ENCODE data around the gene CACNG8. TPM values are rescaled to one million over a fixed set of nuclear protein-coding genes. Genes with fewer than 3 reads are reported as not detected.

CACNG8 gene
- total RNA-seq, 2 experiments from 2014 or later: 0.05 TPM; not detected in 1

DNA sequence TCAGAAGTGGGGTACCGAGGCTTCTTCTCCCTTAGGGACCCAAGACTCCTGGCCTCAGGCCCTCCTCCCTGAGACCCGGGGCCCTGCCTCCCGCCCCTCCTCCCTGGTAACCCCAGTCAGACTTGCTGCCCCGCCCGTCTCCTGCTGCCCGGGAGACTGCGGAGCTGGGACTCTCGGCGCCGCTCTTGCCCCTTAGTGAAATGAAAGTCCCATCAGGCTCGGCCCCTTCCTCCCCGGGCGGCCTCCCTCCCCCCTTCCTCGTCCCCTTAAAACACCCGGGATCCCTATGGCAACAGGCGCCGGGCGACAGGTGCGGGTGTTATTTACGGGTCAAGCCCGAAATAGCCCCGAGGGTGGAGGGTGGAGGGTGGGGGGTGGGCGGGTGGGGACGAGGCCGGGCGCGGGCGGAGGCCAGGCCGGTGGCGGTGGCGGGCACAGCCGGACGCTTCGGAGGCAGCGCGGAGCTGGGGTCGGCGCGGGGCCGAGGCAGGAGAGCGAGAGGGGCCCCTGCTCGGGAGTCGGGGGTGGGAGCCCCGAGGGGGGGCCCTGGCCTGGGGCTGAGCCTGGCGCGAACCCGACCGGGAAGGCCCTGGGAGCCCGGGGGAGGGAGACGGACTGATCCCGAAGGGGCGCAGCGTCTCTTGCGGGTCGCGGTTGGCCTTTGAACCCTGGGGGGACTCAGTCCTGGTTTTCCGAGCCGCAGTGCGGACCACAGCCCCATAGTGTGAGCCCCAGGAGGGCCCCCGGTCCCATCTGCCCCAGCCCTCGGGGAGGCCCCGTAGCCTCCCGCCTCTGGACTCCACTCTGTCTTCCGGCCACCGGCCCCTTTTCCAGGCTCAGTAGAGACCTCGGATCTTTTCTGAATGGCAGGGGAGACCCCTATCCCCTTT lies 28.7 kb downstream of the CACNG8 start, which contains the start of gene CACNG6:
TSS of gene CACNG6 (plus strand) at position 414 of the 890 bp plus-strand sequence. CDS start 1,241 bp downstream, outside the sequence.
- Mint-ChIP-seq H3K36me3 (ENCODE audit: low read depth) (no peaks in the 10 kb centered on the region), H3K4me1 (no peaks in the 10 kb centered on the region), H3K9me3 (no peaks in the 10 kb centered on the region), H3K27ac (no peak within 1 kb of the TSS), H3K27me3 (peaks cover 43% of the 10 kb centered on the region), H3K4me3 (no peak within 1 kb of the TSS)
- DNase-seq: no peak
- ChIA-PET CTCF (no interaction called here), POLR2A (no interaction called here)

- H3K36me3 Mint-ChIP-seq (ENCODE audit: low read depth): no peaks in the 10 kb centered on the region
- no peaks in the 10 kb centered on the region for H3K4me1 Mint-ChIP-seq
- no peaks in the 10 kb centered on the region for H3K9me3 Mint-ChIP-seq
- H3K4me3 Mint-ChIP-seq: no peak overlapping the region
- POLR2A ChIA-PET: no interaction called here
- CTCF ChIA-PET: no interaction called here
- peaks cover 43% of the 10 kb centered on the region for H3K27me3 Mint-ChIP-seq
- H3K27ac Mint-ChIP-seq: no peak overlapping the region
- DNase-seq: no peak
These were observed 29.5 kb downstream of the CACNG8 start for GRCh38 chr19:53992211-53992610.

DNA sequence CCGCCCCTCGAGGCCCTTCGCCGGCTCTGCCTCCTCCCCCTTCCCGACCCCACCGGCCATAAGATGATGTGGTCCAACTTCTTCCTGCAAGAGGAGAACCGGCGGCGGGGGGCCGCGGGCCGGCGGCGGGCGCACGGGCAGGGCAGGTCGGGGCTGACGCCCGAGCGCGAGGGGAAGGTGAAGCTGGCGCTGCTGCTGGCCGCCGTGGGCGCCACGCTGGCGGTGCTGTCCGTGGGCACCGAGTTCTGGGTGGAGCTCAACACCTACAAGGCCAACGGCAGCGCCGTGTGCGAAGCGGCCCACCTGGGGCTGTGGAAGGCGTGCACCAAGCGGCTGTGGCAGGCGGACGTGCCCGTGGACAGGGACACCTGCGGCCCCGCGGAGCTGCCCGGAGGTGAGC lies 30.1 kb downstream of the CACNG8 start:
- no peaks in the 10 kb centered on the region for H3K9me3 Mint-ChIP-seq
- no peak overlapping the region for H3K27ac Mint-ChIP-seq
- no peak for DNase-seq
- CTCF ChIA-PET: no interaction called here
- no peak overlapping the region for H3K4me3 Mint-ChIP-seq
- peaks cover 43% of the 10 kb centered on the region for H3K27me3 Mint-ChIP-seq
- H3K4me1 Mint-ChIP-seq: no peaks in the 10 kb centered on the region
- no peaks in the 10 kb centered on the region for H3K36me3 Mint-ChIP-seq (ENCODE audit: low read depth)
- POLR2A ChIA-PET: no interaction called here

DNA sequence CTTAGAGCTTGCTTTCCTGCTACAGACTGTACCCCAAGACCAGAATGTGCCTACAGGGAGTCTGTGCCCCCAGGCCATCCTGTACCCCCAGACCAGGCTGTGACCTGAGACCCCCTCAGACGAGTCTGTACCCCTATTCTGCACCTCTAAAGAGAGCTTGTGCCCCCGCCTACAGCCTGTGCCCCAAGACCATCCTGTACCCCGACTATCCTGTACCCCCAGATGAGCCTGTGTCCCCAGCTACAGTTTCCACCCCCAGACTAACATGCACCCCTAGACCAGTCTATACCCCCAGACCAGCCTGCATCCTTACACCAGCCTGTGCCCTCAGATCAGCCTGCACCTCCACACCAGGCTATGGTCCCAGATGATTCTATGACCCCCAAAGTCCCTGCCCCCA lies 30.7 kb downstream of the CACNG8 start:
- Mint-ChIP-seq H3K36me3 (ENCODE audit: low read depth) (no peaks in the 10 kb centered on the region), H3K4me1 (no peaks in the 10 kb centered on the region), H3K27ac (no peak overlapping the region), H3K9me3 (no peaks in the 10 kb centered on the region), H3K4me3 (no peak overlapping the region), H3K27me3 (peaks cover 43% of the 10 kb centered on the region)
- POLR2A ChIA-PET: no interaction called here
- CTCF ChIA-PET: no interaction called here
- DNase-seq: no peak

GRCh38 chr19:53994811-53995210 lies 32.1 kb downstream of the CACNG8 start:
- no peak for DNase-seq
- Mint-ChIP-seq H3K9me3 (no peaks in the 10 kb centered on the region), H3K27ac (no peak overlapping the region), H3K4me1 (no peaks in the 10 kb centered on the region), H3K36me3 (ENCODE audit: low read depth) (no peaks in the 10 kb centered on the region), H3K4me3 (no peak overlapping the region), H3K27me3 (peaks cover 35% of the 10 kb centered on the region)
- POLR2A ChIA-PET: no interaction called here
- CTCF ChIA-PET: no interaction called here

DNA sequence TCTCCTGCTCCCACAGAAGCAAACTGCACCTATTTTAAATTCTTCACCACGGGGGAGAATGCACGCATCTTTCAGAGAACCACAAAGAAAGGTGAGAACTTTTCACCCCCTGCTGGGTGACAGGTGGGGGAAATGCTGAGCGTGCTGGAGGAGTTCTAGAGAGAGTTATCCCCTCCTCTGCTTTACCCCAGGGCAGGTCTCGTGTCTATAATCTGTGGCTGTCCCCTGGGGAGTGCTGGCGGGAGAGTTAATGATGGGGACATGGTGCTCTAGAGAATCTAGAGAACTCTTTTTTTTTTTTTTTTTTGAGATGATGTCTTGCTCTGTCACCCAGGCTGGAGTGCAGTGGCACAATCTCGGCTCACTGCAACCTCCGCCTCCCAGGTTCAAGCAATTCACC lies 35.5 kb downstream of the CACNG8 start:
- no peak overlapping the region for H3K27ac Mint-ChIP-seq
- no peaks in the 10 kb centered on the region for H3K36me3 Mint-ChIP-seq (ENCODE audit: low read depth)
- no peaks in the 10 kb centered on the region for H3K9me3 Mint-ChIP-seq
- H3K27me3 Mint-ChIP-seq: peaks cover 30% of the 10 kb centered on the region
- no peaks in the 10 kb centered on the region for H3K4me1 Mint-ChIP-seq
- ChIA-PET CTCF (interaction anchor here (0.7 kb wide), 1 partner anchor 1138 kb away, joined by 6 read pairs; no protein-coding TSS in a partner anchor), POLR2A (no interaction called here)
- H3K4me3 Mint-ChIP-seq: no peak overlapping the region
- no peak for DNase-seq

GRCh38 chr19:53999694-54000093 lies 37.0 kb downstream of the CACNG8 start:
- Mint-ChIP-seq H3K36me3 (ENCODE audit: low read depth) (no peaks in the 10 kb centered on the region), H3K4me3 (no peak overlapping the region), H3K27ac (no peak overlapping the region), H3K4me1 (no peaks in the 10 kb centered on the region), H3K9me3 (no peaks in the 10 kb centered on the region), H3K27me3 (peaks cover 16% of the 10 kb centered on the region)
- POLR2A ChIA-PET: no interaction called here
- DNase-seq: no peak
- CTCF ChIA-PET: no interaction called here

DNA sequence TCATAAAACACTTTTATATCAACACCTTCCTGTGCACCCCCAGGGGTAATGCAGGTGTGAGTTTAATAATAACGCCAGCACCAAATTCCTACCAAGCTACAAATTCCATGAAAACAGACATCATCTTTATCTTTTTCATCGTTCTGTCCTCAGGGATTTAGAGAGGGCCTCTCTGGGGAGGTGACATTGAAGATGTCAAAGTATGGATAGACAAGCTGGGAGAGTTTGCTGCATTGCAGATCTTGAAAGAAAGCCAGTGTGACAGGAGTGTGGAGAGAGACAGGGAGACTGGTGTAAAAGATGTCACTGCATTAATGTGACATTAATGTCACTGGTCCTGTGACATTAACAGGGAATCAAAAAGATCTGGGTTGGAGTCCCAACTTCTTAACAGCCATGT lies 38.8 kb downstream of the CACNG8 start:
- no peak for DNase-seq
- Mint-ChIP-seq H3K27me3 (peaks cover 4% of the 10 kb centered on the region), H3K36me3 (ENCODE audit: low read depth) (no peaks in the 10 kb centered on the region), H3K4me3 (no peak overlapping the region), H3K9me3 (no peaks in the 10 kb centered on the region), H3K4me1 (no peaks in the 10 kb centered on the region), H3K27ac (no peak overlapping the region)
- POLR2A ChIA-PET: no interaction called here
- CTCF ChIA-PET: no interaction called here

DNA sequence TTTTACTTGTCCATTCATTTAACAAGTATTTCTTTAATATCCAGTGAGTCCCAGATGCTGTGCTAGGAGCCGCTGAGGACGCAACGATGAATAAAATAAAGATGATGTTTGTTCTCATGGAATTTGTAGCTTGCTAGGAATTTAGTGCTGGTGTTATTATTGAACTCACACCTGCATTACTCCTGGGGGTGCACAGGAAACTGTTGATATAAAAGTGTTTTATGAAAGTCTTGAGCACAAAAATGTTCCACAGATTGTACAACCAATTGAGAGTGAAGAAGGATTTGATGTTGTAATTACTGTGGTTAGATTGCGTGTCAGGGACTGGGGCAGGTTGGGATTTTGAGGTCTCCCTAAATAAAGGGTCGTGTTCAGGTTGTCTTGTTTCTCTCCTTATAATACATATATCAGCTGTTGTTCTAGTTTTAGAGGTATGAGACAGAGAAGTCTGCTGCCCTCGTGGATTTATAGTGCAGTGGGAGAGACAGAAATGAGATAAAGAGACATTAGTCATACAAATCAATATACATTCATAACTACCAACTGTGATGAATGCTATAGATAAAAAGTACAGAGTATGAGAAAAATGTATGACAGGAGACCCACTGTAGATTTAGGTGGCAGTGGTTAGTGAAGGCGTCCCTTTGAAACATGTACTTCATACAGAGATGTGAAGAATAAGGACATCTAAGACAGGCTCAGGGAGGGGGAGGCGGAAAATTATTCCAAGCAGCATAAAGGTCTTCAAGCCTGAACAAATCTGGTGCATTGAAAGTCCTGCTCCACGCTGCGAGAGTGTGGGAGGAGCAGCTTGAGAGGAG lies 40.0 kb downstream of the CACNG8 start:
- H3K27me3 Mint-ChIP-seq: peaks cover 4% of the 10 kb centered on the region
- H3K9me3 Mint-ChIP-seq: no peaks in the 10 kb centered on the region
- H3K36me3 Mint-ChIP-seq (ENCODE audit: low read depth): no peaks in the 10 kb centered on the region
- DNase-seq: no peak
- H3K4me3 Mint-ChIP-seq: no peak overlapping the region
- POLR2A ChIA-PET: no interaction called here
- no peak overlapping the region for H3K27ac Mint-ChIP-seq
- H3K4me1 Mint-ChIP-seq: no peaks in the 10 kb centered on the region
- CTCF ChIA-PET: no interaction called here

GRCh38 chr19:54009440-54009839 lies 46.7 kb downstream of the CACNG8 start:
- H3K36me3 Mint-ChIP-seq (ENCODE audit: low read depth): no peaks in the 10 kb centered on the region
- POLR2A ChIA-PET: no interaction called here
- CTCF ChIA-PET: interaction anchor here (1.0 kb wide), 1 partner anchor 14 kb away, joined by 5 read pairs; no protein-coding TSS in a partner anchor
- DNase-seq: no peak
- H3K27ac Mint-ChIP-seq: no peak overlapping the region
- H3K27me3 Mint-ChIP-seq: peaks cover 4% of the 10 kb centered on the region
- no peaks in the 10 kb centered on the region for H3K9me3 Mint-ChIP-seq
- H3K4me1 Mint-ChIP-seq: peaks cover 6% of the 10 kb centered on the region
- no peak overlapping the region for H3K4me3 Mint-ChIP-seq

- Mint-ChIP-seq H3K4me3 (no peak overlapping the region), H3K9me3 (no peaks in the 10 kb centered on the region), H3K36me3 (ENCODE audit: low read depth) (no peaks in the 10 kb centered on the region), H3K27me3 (peaks cover 7% of the 10 kb centered on the region), H3K27ac (no peak overlapping the region), H3K4me1 (peaks cover 6% of the 10 kb centered on the region)
- CTCF ChIA-PET: no interaction called here
- POLR2A ChIA-PET: no interaction called here
- no peak for DNase-seq
These were observed 47.7 kb downstream of the CACNG8 start for GRCh38 chr19:54010474-54010873.

- H3K9me3 Mint-ChIP-seq: no peaks in the 10 kb centered on the region
- POLR2A ChIA-PET: no interaction called here
- no peaks in the 10 kb centered on the region for H3K36me3 Mint-ChIP-seq (ENCODE audit: low read depth)
- H3K4me3 Mint-ChIP-seq: no peak overlapping the region
- CTCF ChIA-PET: no interaction called here
- H3K27me3 Mint-ChIP-seq: peaks cover 12% of the 10 kb centered on the region
- H3K27ac Mint-ChIP-seq: no peak overlapping the region
- no peak for DNase-seq
- peaks cover 6% of the 10 kb centered on the region for H3K4me1 Mint-ChIP-seq
These were observed 48.9 kb downstream of the CACNG8 start for GRCh38 chr19:54011507-54012211.

GRCh38 chr19:54013866-54014265 lies 51.1 kb downstream of the CACNG8 start:
- Mint-ChIP-seq H3K4me3 (no peak overlapping the region), H3K36me3 (ENCODE audit: low read depth) (no peaks in the 10 kb centered on the region), H3K27me3 (peaks cover 14% of the 10 kb centered on the region), H3K9me3 (no peaks in the 10 kb centered on the region), H3K27ac (no peak overlapping the region), H3K4me1 (peaks cover 5% of the 10 kb centered on the region)
- ChIA-PET CTCF (interaction anchor here (1.0 kb wide), 1 partner anchor 11 kb away, joined by 3 read pairs; no protein-coding TSS in a partner anchor), POLR2A (no interaction called here)
- no peak for DNase-seq

Data from activated CD4-positive, alpha-beta memory T cell treated with anti-CD3 and anti-CD28 coated beads, Interleukin-2, amount 10 ng/mL, durations not matched to agents 7 days and 5 days (primary cell).